ENCODE measurements around the gene TFIP11. TPM values are rescaled to one million over a fixed set of nuclear protein-coding genes. Genes with fewer than 3 reads are reported as not detected.

TFIP11 gene
- total RNA-seq, 2 donors from 2014 or later, result 28.4 to 28.9 TPM

- no peaks in the 10 kb centered on the region for H3K9me3 ChIP-seq (ENCODE audit: control insufficient read depth, low read length)
- Mint-ChIP-seq H3K27me3 (ENCODE audit: insufficient read depth) (no peaks in the 10 kb centered on the region), H3K4me1 (peaks cover 4% of the 10 kb centered on the region), H3K4me3 (no peak overlapping the region), H3K27ac (no peak overlapping the region), H3K36me3 (ENCODE audit: low read depth) (no peaks in the 10 kb centered on the region), H3K9me3 (no peaks in the 10 kb centered on the region)
- H3K4me3 ChIP-seq (ENCODE audit: low read length), result no peak overlapping the region
- H3K9ac ChIP-seq (ENCODE audit: extremely low read depth, low read length, poor library complexity, severe bottlenecking), result no peak overlapping the region
- no peak overlapping the region for H3K27ac ChIP-seq (ENCODE audit: low read depth, low read length)
- no peaks in the 10 kb centered on the region for H3K27me3 ChIP-seq (ENCODE audit: control insufficient read depth, insufficient read depth, low read length, poor library complexity, severe bottlenecking)
- 95 to 96% methylated on average over 16 of the region's 16 CpGs for WGBS, 2 experiments (ENCODE audit: insufficient coverage in 1 of 2, insufficient read length in 1 of 2)
- DNase-seq, result no peak
- H3K4me1 ChIP-seq (ENCODE audit: control insufficient read depth, insufficient read depth, low read length), result no peaks in the 10 kb centered on the region
- no peaks in the 10 kb centered on the region for H3K36me3 ChIP-seq (ENCODE audit: control insufficient read depth, insufficient read depth, low read length)
- TF ChIP-seq CTCF (conservative IDR thresholded peaks at IDR 0.05), result no peak
Observed at GRCh38 chr22:26443901-26444690, 68.2 kb downstream of the TFIP11 start.

- Histone ChIP-seq H3K36me3 (ENCODE audit: control insufficient read depth, insufficient read depth, low read length) (no peaks in the 10 kb centered on the region), H3K9ac (ENCODE audit: extremely low read depth, low read length, poor library complexity, severe bottlenecking) (no peak overlapping the region), H3K27ac (ENCODE audit: low read depth, low read length) (no peak overlapping the region), H3K4me3 (ENCODE audit: low read length) (no peak overlapping the region), H3K27me3 (ENCODE audit: control insufficient read depth, insufficient read depth, low read length, poor library complexity, severe bottlenecking) (no peaks in the 10 kb centered on the region), H3K9me3 (ENCODE audit: control insufficient read depth, low read length) (no peaks in the 10 kb centered on the region), H3K4me1 (ENCODE audit: control insufficient read depth, insufficient read depth, low read length) (no peaks in the 10 kb centered on the region)
- peaks cover 9% of the 10 kb centered on the region for H3K4me1 Mint-ChIP-seq
- H3K36me3 Mint-ChIP-seq (ENCODE audit: low read depth), result no peaks in the 10 kb centered on the region
- 83 to 100% methylated on average over 1 to 4 of the region's 4 CpGs for WGBS, 2 experiments (ENCODE audit: insufficient coverage in 1 of 2, insufficient read length in 1 of 2)
- no peaks in the 10 kb centered on the region for H3K9me3 Mint-ChIP-seq
- H3K27ac Mint-ChIP-seq, result no peak overlapping the region
- no peak overlapping the region for H3K4me3 Mint-ChIP-seq
- DNase-seq, result peak; percentile 75
- H3K27me3 Mint-ChIP-seq (ENCODE audit: insufficient read depth), result no peaks in the 10 kb centered on the region
- no peak for TF ChIP-seq CTCF (conservative IDR thresholded peaks at IDR 0.05)
Observed at GRCh38 chr22:26442086-26442756, 70.1 kb downstream of the TFIP11 start.

Small RNA genes lying within 50 kb of the gene (microRNA-seq; reads per million reads assigned to microRNA genes)
- 1.6 reads per million, percentile 4 among the genes with 10 or more reads in this experiment for gene MIR548J (ENCODE audit: borderline microRNAs expressed)

Other genes starting within 250 kb of the TFIP11 start
- 1 to 10 TPM; 6.0 to 7.3 TPM for gene ASPHD2, start 83.2 kb downstream of the TFIP11 start, total RNA-seq
- gene HPS4, start 28.7 kb downstream of the TFIP11 start, total RNA-seq, result 10 to 100 TPM; 41.7 to 57.6 TPM
- 10 to 100 TPM; 27.4 to 30.0 TPM for gene SRRD, start 28.6 kb downstream of the TFIP11 start, total RNA-seq
- gene TPST2, start 77.7 kb upstream of the TFIP11 start, total RNA-seq, result 10 to 100 TPM; 38.9 to 53.2 TPM
- 1 to 10 TPM in 1 of 2 donors, under 1 TPM in 1; 0.33 to 1.7 TPM for gene CRYBB1, start 105.6 kb upstream of the TFIP11 start, total RNA-seq
- not detected for gene CRYBA4, start 109.5 kb upstream of the TFIP11 start, total RNA-seq
- gene MIAT, start 145.1 kb upstream of the TFIP11 start, total RNA-seq, result 1 to 10 TPM; 1.2 to 4.4 TPM

Measured in endodermal cell (in vitro differentiated cells).